GM21717 (cell line): ENCODE results near the gene EYA4.
"Not testable (repeated sequence)": the region's sequence is repeated elsewhere in the genome, so short reads cannot be mapped to it uniquely, and the experiment has no call there.

Experiments
- ATAC-seq: cut with Tn5 transposase; IDR thresholded peaks from one replicate; pipeline ENCODE4 v1.9.1; 2021; ENCODE audit warnings: mild to moderate bottlenecking, moderate library complexity; ENCODE audit not compliant: unreplicated experiment

The EYA4 gene

GRCh38 chr6:133396233-133396983 lies 155.3 kb downstream of the EYA4 start:
- ATAC-seq = no peak

DNA sequence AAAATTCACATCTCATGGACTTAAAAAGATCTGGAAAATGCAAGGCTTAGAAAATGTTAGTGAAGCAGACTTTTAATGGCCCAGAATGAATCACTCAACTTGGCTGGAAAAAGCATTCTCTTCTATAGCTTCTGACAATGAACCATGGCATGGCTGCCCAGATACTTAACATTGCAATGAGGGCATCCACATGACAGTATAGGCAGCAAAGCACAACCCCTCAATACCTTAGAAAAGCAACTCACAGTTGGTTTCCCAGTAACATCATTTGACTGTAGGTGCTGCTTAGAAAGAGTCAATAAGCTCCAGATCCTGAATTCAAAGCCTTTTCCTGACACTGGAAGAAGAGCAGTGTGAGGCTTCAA lies 155.8 kb downstream of the EYA4 start:
- ATAC-seq = no peak

GRCh38 chr6:133397601-133398000 lies 156.4 kb downstream of the EYA4 start:
- not testable (repeated sequence) for ATAC-seq

- ATAC-seq = no peak
These were observed 158.3 kb downstream of the EYA4 start for GRCh38 chr6:133399426-133399825.

DNA sequence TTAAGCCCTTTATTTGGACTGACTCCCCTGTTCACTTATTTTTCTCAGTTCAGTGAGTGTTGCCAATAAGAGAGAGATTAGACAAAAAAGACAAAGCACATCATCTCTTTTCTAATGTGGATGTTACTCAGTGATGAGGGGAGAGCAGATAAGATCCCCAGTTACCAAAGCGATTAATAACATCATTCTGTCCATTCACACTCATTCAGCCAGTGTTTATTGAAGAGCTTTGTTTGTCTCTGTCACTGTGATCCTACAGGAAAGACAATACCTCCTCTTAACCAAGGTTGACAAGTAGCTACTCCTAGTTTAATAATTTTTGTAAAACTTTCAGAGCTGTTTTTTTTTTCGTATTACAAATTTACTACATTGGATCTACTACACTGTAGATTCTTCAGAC lies 163.0 kb downstream of the EYA4 start:
- ATAC-seq = no peak

DNA sequence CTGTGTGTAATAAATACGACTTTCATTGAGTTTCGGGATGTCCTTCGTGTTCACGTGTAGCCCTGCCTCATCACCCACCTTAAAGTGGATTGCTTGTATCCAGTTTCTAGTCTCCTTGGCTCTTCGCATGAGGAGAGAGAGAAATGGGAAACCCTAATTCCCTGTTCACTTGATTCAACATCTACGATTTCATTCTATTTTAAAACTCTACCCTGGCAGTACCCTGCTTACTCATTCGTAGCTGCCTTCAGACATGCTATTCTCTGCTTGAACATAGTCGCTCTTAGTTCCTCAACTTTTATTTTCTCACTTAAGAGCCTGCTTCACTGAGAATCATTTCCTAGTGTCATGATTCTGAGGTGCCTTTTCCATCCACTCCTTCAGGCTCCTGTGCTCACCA lies 163.6 kb downstream of the EYA4 start:
- ATAC-seq = no peak

DNA sequence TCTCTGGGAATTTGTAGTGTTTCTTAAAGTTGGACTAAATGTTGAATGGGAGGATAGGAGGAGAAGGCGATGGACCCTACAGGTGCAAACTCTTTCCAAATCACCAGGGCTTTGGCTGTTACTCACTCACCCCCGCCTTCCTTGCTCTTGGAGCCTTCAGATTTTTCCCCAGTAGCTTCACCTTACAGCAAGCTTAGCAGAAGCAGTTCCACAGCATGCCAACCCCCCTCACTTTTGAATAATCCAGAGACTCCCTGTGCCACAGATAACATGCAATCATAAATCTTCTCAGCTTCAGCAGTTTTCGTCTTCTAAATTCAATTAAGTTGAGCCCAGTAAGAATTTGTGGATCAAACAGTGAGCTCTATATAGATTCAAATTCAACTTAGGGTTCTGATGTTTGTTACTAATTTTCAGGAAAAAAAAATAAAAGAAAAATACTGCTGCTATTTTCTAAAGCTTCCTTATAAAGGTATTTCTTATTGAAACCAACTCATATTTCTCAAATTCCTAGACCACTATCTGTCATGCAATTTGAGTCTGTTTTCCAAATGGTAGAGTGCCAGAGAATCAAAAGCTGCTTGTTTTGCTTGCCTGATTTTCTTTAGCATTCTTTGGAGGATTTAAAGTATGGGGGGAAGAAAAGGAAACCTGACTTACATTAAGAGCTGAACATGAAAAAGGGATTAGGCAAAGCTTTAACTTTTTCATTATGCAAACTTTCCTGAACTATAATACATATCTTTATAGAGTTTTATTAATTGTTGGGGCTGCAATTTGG lies 166.4 kb downstream of the EYA4 start:
- ATAC-seq = no peak

DNA sequence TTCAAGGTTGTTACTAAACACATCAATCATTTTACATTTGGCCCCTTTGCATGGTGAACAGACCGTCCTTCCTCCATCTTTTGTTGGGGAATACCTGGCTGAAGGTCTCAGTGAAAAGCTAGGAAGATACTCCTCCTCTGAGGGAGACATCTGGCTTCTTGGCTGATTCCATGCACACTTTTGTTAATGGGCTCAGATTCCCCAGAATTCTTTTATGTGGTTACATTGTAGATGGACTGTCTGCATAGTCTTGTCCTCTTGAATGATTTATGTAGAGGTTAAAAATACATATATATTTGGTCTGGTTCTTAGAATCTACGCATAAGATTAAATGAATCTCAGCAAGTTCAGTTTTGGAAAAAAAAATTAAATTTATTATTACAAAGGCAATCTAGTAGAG lies 167.0 kb downstream of the EYA4 start:
- no peak for ATAC-seq

DNA sequence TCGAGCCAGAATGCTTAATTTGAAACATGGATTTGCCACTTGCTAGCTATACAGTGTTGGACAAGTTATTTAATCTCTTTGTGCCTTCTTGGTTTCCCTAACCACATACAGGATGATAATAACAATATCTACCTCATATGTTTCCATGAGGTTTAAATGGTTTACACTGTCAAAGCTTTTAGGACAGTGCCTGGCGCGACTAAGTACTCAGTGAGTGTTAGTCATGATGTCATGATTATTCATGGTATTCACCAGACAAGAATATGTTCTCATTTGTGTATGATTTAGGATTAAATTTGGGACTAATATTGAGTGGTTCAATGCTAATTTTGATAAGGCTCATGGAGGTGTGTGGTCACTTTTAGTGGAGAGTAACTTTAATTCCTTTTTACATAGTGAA lies 167.4 kb downstream of the EYA4 start:
- no peak for ATAC-seq

- no peak for ATAC-seq
These were observed 169.7 kb downstream of the EYA4 start for GRCh38 chr6:133410638-133411435.

GRCh38 chr6:133411757-133412156 lies 170.6 kb downstream of the EYA4 start:
- no peak for ATAC-seq

DNA sequence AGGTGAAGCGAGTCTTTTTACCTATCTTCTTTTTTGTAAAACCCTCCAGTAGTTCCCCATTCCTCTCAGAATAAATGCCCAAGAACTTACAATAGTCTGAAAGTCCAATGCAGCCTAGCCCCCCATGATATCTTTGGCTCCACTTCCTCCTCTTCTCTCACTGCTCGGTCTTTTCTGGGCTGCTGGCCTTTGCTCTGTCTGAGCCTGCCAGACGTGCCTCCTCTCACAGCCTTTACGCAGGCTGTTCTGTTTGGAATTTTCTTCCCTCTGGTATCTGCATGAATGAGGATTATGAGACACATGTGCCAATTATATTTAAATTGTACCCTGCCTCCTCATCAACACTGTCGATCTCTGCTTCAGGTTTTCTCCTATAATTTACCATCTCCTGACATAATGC lies 174.1 kb downstream of the EYA4 start:
- no peak for ATAC-seq

- ATAC-seq = no peak
These were observed 177.0 kb downstream of the EYA4 start for GRCh38 chr6:133418108-133418507.

GRCh38 chr6:133423242-133423641 lies 182.1 kb downstream of the EYA4 start:
- ATAC-seq = no peak

DNA sequence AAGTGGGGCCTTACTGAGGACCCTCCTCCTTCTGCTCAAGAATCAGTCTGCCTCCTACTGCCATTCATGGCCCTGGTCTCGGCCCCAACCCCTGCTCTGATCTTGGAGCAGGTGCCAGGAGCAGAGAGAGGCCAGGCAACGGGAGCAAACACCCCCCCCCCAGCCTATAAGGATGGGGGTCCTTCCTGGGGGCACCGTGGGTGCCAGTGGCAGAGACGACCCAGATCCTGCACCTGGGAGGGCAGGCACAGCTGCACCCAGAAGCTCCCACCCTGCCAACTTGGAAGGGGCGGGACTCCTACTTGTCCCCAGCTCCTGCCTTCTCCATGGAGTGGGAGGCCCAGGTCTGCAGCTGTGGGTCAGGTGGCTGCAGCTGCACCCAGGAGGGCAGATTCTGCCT lies 183.2 kb downstream of the EYA4 start:
- no peak for ATAC-seq

- ATAC-seq = no peak
These were observed 184.9 kb downstream of the EYA4 start for GRCh38 chr6:133426038-133426437.

DNA sequence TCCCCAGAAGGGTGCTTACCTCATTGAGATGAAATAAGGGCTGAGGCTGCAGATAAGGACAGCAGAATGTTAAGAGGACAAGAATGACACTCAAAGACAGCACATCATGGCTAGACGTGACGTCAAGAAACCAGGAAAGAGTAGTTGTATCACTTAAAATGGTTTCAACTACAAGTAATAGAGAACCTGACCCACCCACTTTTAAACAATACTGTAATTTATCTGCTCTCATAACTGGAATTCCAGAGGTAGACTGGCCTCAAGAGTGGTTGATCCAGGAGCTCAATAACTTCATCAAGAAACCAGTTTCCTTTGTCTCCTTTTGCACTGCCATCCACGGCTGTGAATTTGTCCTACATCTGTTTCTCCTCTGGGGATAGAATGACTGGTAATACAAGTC lies 187.1 kb downstream of the EYA4 start:
- no peak for ATAC-seq

DNA sequence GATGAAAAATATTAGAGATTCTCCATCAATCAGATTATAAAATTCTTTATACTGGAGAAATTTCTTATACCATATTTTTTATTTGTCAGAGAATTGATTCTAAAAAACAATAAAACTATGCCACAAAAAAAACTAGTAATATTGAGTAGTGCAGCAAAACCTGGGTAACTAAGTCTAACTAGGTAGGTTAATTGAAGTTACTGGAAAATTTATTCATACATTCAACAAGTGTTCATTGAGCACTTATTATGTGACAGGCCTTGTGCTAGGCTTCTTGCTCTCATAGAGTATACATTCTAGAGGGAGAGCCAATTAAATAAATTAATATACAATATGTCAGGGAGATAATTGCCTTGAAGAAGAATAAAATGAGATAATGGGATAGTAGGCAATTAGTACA lies 189.4 kb downstream of the EYA4 start:
- no peak for ATAC-seq

GRCh38 chr6:133431031-133431430 lies 189.9 kb downstream of the EYA4 start:
- no peak for ATAC-seq

DNA sequence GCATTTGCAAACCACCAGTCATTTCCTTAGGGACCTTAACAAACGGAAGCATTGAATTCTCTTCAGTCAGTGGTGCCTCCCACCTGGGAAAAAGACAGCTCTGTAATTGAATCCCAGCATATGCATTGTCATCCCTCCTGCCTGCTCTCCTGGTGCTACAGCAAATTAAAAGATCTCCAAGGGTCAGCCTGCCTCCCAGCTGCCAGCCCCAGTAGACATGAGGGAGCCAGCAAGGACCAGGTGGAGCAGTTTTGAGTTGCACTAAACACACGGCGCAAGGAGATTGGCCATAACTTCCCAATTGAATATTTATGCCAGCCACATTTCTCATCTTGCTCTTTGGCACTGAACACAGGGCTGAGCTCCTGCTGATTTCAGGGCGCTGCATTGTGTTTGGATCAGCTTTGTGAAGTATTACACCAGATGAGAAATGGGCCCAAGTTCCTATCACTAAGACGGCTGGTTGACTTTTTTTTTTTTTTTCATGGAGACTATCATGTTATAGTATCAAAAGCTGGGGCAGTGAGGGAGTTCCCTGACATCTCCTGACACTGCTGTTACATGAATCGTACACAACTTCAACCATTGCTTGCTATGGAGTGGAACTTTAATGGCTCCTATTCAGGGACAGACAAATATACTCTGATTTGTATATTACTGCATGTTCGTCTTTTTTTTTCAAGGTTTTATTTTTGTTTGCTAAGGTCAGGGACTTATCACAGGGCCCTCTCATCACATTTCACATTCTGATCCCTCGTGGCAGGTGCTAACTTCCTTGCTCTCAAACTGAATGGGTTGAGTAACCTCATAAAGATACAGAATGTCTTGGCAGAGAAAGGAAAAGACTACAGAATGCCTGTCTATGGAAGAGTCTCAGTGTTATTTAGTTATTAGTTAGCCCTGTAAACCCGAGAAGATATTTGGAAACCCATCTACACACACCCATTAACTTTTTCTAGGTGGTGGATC lies 191.1 kb downstream of the EYA4 start:
- no peak for ATAC-seq
